ENCODE data around the gene WNT3. TPM values are rescaled to one million over a fixed set of nuclear protein-coding genes. Genes with fewer than 3 reads are reported as not detected.

WNT3 gene
- total RNA-seq, 2 experiments from 2014 or later = not detected

DNA sequence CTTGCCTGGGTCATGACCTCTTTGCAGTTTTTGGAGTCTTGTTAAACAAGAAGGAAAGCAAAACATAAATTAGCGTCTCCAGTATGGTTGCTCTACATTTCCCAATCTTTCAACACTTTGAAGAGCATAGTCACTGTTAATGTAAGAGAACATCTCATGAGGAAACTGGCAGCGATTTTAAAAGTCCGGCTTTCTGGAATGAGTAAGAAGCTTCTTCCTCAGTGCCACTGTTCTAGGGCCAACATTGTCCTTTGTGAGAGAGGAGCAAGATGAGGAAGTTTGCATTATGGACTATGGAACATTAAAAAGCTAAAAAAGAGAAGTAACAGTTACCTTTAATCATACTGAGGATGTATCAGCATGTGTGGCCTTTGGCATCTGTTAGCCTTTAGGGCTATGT, 73.1 kb downstream of the WNT3 start:
- POLR2A ChIA-PET = no interaction called here
- H3K36me3 ChIP-seq (ENCODE audit: insufficient read depth, low read length) = peaks cover 19% of the 10 kb centered on the region
- H3K4me3 Mint-ChIP-seq = no peak overlapping the region

DNA sequence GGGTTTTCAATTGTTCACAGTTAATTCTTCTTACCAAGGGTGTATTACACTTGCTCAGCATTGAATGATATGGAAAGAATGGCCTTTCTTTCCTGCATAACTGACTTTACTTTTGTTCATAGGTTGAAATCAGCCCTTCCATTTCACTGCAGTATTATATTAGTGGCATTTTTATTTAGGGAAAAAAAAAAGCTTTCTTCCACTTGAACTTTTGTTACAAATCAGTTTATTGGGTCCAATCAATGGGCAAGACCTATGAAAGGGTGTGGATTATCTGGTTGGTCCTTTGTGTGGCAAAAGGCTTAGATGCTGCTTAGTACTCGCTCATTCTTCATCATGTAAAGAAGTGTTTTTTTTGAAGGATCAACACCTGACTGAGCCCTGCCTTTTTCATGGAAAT, 74.1 kb downstream of the WNT3 start:
- no peaks in the 10 kb centered on the region for H3K27me3 Mint-ChIP-seq
- TF ChIP-seq, protein P1, sequence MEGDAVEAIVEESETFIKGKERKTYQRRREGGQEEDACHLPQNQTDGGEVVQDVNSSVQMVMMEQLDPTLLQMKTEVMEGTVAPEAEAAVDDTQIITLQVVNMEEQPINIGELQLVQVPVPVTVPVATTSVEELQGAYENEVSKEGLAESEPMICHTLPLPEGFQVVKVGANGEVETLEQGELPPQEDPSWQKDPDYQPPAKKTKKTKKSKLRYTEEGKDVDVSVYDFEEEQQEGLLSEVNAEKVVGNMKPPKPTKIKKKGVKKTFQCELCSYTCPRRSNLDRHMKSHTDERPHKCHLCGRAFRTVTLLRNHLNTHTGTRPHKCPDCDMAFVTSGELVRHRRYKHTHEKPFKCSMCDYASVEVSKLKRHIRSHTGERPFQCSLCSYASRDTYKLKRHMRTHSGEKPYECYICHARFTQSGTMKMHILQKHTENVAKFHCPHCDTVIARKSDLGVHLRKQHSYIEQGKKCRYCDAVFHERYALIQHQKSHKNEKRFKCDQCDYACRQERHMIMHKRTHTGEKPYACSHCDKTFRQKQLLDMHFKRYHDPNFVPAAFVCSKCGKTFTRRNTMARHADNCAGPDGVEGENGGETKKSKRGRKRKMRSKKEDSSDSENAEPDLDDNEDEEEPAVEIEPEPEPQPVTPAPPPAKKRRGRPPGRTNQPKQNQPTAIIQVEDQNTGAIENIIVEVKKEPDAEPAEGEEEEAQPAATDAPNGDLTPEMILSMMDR (IDR thresholded peaks at IDR 0.05) = no peak
- no peak overlapping the region for H3K4me3 Mint-ChIP-seq
- Histone ChIP-seq H3K4me1 (ENCODE audit: insufficient read depth, low read length) (no peaks in the 10 kb centered on the region), H3K27me3 (ENCODE audit: control insufficient read depth in 1 of 2, insufficient read depth in 2 of 2, low read length in 2 of 2) (no peaks in the 10 kb centered on the region), H3K27ac (ENCODE audit: low read depth in 1 of 2, low read length in 2 of 2) (no peak overlapping the region), H3K36me3 (ENCODE audit: insufficient read depth, low read length) (peaks cover 14% of the 10 kb centered on the region), H3K9me3 (ENCODE audit: control insufficient read depth in 1 of 2, insufficient read depth in 1 of 2, low read length in 2 of 2) (no peaks in the 10 kb centered on the region), H3K4me3 (ENCODE audit: low read length) (no peak overlapping the region)
- no peak for DNase-seq
- intact Hi-C loops (cut with DNase I, micrococcal nuclease) = no loop called here
- no peak overlapping the region for H3K27ac Mint-ChIP-seq
- no peak for ATAC-seq (ENCODE audit: poor library complexity)
- POLR2A ChIA-PET = no interaction called here
- H3K9me3 Mint-ChIP-seq = no peaks in the 10 kb centered on the region
- peaks cover 59% of the 10 kb centered on the region for H3K36me3 Mint-ChIP-seq (ENCODE audit: low read depth)
- CTCF ChIA-PET = no interaction called here
- H3K4me1 Mint-ChIP-seq (ENCODE audit: low read depth) = no peaks in the 10 kb centered on the region

More for the DNA sequence above, 73.1 kb downstream of the WNT3 start:
- Histone ChIP-seq H3K9me3 (ENCODE audit: control insufficient read depth in 1 of 2, insufficient read depth in 1 of 2, low read length in 2 of 2) (no peaks in the 10 kb centered on the region), H3K27ac (ENCODE audit: low read depth in 1 of 2, low read length in 2 of 2) (no peak overlapping the region), H3K27me3 (ENCODE audit: control insufficient read depth in 1 of 2, insufficient read depth in 2 of 2, low read length in 2 of 2) (no peaks in the 10 kb centered on the region), H3K4me3 (ENCODE audit: low read length) (no peak overlapping the region), H3K4me1 (ENCODE audit: insufficient read depth, low read length) (no peaks in the 10 kb centered on the region)
- Mint-ChIP-seq H3K9me3 (no peaks in the 10 kb centered on the region), H3K4me1 (ENCODE audit: low read depth) (no peaks in the 10 kb centered on the region), H3K36me3 (ENCODE audit: low read depth) (peaks cover 62% of the 10 kb centered on the region), H3K27ac (no peak overlapping the region), H3K27me3 (no peaks in the 10 kb centered on the region)
- TF ChIP-seq, protein P1 (IDR thresholded peaks at IDR 0.05) = no peak
- CTCF ChIA-PET = no interaction called here
- ATAC-seq (ENCODE audit: poor library complexity) (no peak), DNase-seq (no peak)
- intact Hi-C loops (cut with DNase I, micrococcal nuclease) = no loop called here

DNA sequence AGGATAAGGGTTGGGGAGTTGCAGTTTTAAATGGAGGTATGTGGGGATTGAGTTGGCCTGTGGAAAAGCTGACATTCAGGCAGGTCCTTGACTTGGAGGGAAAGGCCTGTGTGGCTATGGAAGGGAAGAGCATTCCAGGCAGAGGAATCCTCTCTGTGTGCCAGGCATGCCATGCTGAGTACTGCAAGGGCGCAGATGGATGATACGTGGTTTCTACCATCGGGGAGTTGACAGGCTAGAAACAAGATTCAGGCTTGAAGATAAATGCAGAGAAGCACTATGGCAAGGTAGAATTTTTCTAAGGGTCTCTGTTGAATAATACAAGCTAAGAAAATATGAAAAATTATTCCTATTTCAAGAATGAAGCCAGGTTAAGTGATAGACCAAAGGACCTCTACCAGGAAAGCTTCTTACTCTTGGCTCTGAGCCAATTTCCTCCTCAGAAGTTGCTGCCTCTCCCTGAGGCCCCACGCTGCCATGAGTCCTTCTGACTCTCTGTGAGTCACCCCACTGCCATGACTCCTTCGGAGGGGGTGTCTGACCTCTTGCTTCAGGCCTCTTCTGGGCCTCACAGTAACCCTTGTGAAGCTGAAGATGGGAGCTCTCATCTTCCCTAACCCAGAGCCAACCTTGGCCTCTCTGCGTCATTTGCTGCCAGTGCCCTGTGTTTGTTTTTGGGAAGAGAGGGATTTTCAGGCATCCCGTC, 75.8 kb downstream of the WNT3 start:
- Histone ChIP-seq H3K4me3 (ENCODE audit: low read length) (no peak overlapping the region), H3K4me1 (ENCODE audit: insufficient read depth, low read length) (no peaks in the 10 kb centered on the region), H3K9me3 (ENCODE audit: control insufficient read depth in 1 of 2, insufficient read depth in 1 of 2, low read length in 2 of 2) (no peaks in the 10 kb centered on the region), H3K36me3 (ENCODE audit: insufficient read depth, low read length) (peaks cover 12% of the 10 kb centered on the region), H3K27ac (ENCODE audit: low read depth in 1 of 2, low read length in 2 of 2) (no peak overlapping the region), H3K27me3 (ENCODE audit: control insufficient read depth in 1 of 2, insufficient read depth in 2 of 2, low read length in 2 of 2) (no peaks in the 10 kb centered on the region)
- Mint-ChIP-seq H3K36me3 (ENCODE audit: low read depth) (peaks cover 53% of the 10 kb centered on the region), H3K27me3 (no peaks in the 10 kb centered on the region), H3K27ac (peak overlapping the region; percentile 35), H3K4me1 (ENCODE audit: low read depth) (no peaks in the 10 kb centered on the region), H3K9me3 (no peaks in the 10 kb centered on the region), H3K4me3 (no peak overlapping the region)
- DNase-seq = peak in 2 of 14 experiments; percentile 8 to 20
- TF ChIP-seq, protein P1 (IDR thresholded peaks at IDR 0.05) = no peak
- intact Hi-C loops (cut with DNase I, micrococcal nuclease) = no loop called here
- ChIA-PET CTCF (interaction anchor here (1.2 kb wide), 1 partner anchor 27 kb away, joined by 3 read pairs; no protein-coding TSS in a partner anchor), POLR2A (no interaction called here)
- no peak for ATAC-seq (ENCODE audit: poor library complexity)
